NCI-H2227 (cell line): ENCODE measurements around the gene NEAT1.
A peak's percentile ranks its signal among the peaks of the same experiment; 100 is the strongest.

ENCODE experiments used
- DNase-seq: peaks from one replicate; lab custom pipeline; 2025; ENCODE audit not compliant: unreplicated experiment; lab: John Stamatoyannopoulos, UW

NEAT1 gene

DNA sequence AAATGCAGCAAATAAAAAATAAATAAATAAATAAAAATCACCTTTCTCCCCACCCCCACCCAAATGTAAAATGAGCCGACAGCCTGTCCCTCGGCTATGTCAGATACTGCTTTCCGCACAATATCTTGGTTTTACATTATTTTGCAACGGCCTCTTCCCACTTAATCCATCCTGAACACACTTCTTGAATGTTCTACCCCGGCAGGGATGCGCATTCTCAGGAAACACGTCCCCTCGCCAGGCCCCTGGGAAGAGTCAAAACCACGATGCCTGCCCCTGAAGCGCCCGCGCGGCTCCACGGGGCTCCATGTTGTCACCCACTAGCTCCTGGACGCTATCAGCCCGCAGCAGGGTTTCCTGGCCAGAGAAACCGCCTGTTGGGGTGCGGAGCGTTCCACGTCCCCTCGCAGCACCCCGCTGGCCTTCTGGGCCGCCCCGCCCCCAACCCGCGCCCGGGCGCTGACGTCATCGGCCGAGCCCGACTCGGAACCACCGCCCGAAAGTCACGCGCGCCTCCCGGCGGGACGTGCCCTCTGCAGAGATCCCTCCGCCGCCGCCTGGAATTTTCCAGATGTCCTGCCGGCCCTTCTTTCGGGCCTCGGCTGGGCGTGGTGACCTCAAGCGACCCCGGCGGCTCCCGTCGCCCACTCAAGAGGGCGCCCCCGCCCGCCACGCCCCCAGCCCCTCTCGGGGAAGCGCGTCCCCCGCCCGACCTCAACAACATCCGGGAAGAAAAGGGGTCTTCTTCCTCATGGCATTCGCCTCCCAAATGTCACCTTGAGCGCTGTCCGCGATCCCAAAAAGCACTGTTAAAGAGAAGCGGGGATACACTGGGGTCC is 585 bp upstream of the NEAT1 start:
- DNase-seq = peak; percentile 97

GRCh38 chr11:65423516-65424204 is 1.1 kb downstream of the NEAT1 start:
- DNase-seq = no peak

- no peak for DNase-seq
Observed at GRCh38 chr11:65424205-65425104, 1.9 kb downstream of the NEAT1 start.

DNA sequence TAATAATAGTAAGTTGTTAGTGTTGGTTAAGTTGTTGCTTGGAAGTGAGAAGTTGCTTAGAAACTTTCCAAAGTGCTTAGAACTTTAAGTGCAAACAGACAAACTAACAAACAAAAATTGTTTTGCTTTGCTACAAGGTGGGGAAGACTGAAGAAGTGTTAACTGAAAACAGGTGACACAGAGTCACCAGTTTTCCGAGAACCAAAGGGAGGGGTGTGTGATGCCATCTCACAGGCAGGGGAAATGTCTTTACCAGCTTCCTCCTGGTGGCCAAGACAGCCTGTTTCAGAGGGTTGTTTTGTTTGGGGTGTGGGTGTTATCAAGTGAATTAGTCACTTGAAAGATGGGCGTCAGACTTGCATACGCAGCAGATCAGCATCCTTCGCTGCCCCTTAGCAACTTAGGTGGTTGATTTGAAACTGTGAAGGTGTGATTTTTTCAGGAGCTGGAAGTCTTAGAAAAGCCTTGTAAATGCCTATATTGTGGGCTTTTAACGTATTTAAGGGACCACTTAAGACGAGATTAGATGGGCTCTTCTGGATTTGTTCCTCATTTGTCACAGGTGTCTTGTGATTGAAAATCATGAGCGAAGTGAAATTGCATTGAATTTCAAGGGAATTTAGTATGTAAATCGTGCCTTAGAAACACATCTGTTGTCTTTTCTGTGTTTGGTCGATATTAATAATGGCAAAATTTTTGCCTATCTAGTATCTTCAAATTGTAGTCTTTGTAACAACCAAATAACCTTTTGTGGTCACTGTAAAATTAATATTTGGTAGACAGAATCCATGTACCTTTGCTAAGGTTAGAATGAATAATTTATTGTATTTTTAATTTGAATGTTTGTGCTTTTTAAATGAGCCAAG is 2.7 kb downstream of the NEAT1 start:
- peak; percentile 63 for DNase-seq

DNA sequence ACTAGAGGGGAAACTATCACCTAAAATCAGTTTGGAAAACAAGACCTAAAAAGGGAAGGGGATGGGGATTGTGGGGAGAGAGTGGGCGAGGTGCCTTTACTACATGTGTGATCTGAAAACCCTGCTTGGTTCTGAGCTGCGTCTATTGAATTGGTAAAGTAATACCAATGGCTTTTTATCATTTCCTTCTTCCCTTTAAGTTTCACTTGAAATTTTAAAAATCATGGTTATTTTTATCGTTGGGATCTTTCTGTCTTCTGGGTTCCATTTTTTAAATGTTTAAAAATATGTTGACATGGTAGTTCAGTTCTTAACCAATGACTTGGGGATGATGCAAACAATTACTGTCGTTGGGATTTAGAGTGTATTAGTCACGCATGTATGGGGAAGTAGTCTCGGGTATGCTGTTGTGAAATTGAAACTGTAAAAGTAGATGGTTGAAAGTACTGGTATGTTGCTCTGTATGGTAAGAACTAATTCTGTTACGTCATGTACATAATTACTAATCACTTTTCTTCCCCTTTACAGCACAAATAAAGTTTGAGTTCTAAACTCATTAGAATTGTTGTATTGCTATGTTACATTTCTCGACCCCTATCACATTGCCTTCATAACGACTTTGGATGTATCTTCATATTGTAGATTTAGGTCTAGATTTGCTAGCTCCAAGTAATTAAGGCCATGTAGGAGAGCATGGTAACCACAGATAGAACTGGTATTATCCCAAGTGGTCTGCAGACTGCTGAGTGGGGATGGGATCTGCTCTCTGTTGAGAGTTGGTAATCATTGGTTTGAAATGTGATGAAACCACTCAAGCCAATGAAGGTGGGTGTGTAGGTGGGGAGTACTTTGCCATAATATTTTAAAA is 3.6 kb downstream of the NEAT1 start:
- no peak for DNase-seq

DNA sequence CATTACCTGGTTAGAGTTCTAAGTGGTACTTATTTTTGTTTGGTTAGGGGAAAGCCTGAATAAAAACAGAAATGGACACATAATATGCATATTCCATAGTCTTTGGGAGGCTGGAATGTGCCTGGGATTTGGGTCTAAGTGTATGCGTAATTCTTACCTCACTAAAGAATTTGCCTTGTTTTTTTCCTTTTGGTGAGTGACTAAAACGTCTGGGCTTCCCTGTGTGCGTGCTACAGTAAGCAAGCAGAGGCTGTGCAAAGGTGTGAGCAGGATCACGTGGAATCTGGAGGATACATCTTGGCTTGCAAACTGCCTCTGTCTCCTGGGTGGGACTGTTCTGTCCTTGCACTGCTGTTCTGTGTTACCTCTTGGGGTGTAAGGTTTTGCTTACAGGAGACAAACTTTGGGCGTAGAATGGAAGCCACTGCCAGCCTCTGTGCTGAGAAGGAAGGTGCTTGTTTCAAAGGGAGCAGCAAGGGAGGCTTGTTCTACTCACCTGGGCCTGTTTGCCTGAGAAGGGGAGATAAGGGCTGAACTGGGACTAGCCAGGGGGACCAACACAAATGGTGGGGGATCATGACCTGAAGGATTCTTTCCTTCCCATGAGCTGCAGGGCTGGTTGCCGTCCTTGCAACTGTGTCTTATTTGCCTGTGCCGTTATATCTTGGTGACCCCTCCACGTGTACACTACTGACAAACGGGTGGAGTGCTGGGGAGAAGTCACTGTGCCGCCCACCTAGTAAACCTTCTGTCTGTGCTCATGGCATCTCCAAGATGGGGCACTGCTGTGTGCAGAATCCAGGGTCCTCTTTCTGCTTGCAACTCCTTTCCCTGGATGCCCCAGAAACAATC is 4.5 kb downstream of the NEAT1 start:
- DNase-seq = peak; percentile 66

DNA sequence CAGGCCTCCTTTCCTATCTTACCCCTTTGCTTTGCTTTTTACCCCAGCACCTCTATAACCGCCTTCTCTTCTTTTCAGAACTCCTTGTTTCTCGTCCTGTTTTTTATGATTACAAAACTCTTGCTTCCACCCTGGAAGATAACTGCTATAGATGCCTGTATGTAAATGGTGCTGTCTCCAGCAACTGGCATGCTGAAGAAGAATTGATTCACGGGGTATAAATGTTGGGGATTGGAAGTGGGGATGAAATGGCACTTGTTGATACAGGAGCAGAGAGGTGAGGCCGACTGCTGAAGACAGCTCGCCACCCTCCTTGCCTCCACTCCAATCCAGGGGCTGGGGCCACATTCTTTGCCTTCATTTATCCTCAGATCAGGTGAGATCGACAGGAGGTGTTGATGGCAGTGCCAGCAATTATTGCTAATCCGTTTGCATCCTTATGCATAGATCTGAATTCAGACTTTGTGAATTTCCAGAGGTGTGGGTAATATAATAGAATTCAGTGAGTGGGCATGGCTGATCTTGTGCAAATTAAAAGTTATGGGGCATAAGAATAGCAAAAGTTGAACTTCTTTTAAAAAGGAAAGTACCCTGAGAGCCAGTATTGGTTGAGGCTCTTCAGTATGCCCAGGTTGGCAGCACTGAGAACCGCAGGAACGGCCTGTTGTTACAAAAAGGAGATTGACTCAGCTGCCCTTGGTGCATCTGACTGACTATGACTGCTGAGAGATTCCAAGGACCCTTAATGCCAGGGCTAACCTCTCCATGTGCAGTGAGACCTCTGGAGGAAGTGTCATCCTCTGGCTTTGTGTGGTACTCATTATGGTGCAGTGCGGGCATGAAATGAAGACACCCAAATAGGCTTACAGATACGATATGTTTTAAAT is 5.3 kb downstream of the NEAT1 start:
- DNase-seq = no peak

DNA sequence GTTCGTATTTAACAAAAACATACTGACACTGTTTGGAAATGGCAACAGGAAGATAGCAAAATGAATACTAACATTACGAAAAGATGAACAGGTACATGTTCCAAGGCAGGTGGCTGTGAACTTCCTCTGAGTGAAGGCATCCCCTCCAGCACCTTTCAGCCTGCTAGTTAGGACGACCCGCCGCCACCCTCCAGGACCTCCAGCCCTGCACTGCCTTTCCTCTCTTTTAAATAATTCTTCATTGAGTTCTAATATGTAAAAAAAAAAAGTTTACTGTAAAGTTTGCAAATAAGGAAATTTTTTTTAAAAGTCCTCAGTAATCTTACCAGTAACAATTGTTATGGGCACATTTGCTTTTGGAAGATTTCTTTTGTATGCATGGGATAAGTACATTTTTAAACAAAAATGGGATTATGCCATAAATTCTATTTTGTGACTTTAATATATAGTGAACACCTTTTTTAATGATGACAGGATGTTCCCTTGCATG is 6.0 kb downstream of the NEAT1 start:
- DNase-seq = no peak

DNA sequence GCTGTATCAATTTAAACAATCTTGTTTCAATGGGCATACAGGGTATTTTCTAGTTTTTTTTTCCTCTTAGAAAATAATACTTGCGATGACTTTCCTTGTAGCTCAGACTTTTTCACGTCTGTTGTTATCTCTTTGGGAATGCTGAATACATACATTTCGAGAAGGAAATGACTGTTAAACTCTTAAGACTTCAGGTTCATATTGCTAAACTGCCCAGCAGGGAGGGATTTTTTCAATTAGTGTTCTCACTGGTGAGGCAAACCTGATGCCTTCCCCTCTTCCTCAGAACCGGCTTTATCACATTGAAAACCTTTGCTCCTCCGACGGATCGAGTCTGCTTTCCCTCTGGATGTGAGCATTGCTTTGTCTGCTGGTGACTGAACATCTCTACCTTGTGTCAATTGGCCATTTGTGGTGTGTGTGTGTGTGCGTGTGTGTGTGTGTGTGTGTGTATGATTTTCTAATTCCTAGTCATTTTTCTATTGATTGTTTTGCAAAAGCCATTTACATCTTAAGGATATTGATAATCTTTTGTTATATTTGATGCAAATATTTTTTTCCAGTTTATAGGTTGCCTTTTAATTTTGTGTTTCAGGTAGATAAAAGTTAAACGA is 6.6 kb downstream of the NEAT1 start:
- peak; percentile 54 for DNase-seq

DNA sequence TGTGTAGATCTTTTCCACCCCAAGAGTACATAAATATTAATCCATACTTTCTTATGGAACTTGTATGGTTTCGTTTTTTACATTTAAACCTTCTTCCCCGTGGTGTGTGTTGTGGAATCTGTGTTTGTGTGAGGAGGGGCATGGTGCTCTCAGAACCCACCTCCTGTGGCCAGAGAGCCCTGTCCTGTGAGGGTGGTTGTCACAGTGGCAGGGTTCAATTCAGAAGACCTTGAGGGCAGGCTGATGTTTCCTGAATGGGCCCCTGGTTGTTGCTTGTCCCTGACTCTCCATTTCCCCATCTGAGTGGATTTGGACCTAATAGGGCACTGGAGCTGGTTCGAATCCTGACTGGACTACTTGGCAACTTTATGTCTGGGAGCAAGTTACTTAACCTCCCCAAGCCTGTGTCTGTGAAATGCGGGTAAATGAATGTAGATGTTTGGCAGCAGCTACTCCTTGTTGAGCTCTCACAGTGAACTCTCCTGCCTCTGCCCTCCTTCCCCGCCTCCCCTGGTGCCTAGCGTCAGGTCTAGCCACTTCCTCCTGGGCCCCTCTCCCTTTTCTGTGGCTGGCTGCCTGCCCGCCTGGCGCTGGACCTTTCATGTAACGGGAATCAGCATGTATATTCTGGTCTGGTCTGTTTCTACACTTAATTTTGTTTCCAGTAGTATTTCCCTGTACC is 7.3 kb downstream of the NEAT1 start:
- peak; percentile 57 for DNase-seq

DNA sequence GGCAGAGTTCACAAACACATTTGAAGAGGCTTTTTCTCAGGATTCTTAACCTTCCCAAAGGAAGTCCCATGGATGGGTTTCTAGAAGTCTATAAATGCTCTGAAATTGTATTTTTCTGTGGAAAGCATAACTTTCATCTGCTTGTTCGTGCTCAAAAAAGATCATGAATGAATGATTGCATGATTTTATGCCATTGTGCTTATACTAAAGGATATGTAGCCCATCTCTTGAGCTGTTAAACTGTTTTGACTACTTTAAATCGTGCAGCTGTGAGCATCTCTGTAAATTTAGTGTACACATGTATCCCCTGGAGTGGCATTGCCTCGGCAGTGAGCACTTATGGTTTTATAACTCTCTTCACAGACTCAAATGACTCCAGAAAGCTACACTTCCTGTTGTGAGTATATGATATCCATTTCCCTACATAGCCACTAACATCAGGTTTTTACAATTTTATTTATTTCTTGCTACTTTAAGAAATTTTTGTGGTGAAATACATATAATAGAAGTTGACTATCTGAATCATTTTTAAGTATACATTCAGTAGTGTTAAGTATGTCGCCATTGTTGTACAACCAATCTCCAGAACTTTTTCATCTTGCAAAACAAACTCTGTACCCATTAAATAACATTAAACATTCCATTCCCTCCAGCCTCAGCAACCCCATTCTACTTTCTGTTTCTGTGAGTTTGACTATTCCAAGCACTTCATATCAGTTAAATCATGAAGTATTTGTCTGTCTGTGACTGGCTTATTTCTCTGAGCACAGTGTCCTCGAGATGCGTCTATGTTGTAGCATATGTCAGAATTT is 8.0 kb downstream of the NEAT1 start:
- no peak for DNase-seq

DNA sequence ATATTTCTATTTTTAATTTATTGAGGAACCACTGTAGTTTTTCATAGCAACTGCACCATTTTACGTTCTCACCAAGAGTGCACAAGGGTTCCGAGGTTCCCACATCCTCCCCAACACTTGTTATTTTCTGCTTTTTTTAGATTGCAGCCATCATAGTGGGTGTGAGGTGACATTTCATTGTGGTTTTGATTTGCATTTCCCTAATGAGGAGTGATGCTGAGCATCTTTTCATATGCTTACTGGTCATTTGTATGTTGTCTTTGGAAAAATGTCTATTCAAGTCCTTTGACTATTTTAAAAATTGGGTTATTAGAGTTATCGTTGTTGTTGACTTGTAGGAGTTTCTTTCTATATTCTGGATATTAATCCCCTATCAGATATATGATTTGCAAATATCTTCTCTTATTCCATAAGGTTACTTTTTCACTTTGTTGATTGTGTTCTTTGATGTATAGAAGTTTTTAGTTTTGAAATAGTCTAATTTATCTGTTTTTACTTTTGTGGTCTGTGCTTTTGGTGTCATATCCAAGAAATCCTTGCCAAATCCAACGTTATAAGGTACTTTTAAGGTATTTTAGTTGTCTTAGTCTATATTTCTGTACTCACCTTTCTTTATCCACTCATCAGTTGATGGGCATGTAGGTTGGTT is 9.0 kb downstream of the NEAT1 start:
- DNase-seq = no peak

- no peak for DNase-seq
Observed at GRCh38 chr11:65432100-65432650, 9.6 kb downstream of the NEAT1 start.

DNA sequence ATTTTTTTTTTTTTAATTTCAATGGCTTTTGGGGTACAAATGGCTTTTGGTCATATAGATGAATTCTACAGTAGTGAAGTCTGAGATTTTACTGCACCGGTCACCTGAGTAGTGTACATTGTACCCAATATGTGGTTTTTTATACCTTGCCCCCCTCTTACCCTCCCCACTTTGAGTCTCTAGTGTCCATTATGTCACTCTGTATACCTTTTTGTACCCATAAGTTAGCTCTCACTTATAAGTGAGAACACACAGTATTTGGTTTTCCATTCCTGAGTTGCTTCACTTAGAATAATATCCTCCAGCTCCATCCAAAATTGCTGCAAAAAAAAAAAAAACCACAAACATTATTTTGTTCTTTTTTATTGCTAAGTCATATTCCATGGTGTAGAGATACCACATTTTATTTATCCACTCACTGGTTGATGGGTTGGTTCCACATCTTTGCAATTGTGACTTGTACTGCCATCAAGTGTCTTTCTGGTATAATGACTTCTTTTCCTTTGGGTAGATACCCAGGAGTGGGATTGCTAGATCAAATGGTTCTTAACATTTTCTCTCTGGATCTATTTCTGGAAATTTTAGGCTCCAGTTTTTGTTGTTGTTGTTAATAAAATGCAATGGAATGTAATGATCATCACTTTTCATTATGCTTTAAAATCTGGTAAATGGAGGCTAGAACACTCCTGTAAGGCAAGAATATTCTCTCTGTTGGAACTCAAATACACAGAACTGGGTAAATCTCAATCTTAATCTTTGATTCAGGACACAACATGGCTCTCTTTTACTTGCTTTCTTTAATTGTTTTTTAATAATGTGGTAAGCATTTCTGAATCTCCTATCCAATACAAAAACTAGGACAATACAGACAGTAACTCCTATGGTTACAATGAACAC is 10.3 kb downstream of the NEAT1 start:
- peak; percentile 56 for DNase-seq
